HepG2 (cell line): ENCODE measurements around the gene PIM3. TPM values are rescaled to one million over a fixed set of nuclear protein-coding genes. Genes with fewer than 3 reads are reported as not detected.

Source experiments
- ARNT ChIP-seq: fragments of 450-650 bp; IDR thresholded peaks from 2 replicates; pipeline ENCODE4 v1.6.1; 2017
- CTCF ChIP-seq: sonication (generic); formaldehyde crosslinking; IDR thresholded peaks from 2 replicates; pipeline ENCODE4 v1.5.0; 2020; ENCODE audit warnings: mild to moderate bottlenecking, missing genetic modification reagents, moderate library complexity
- E2F1 ChIP-seq: sonication (generic); formaldehyde crosslinking; IDR thresholded peaks from 2 replicates; pipeline ENCODE4 v1.5.0; 2020; ENCODE audit warnings: missing genetic modification reagents
- EEA1 ChIP-seq: sonication (generic); formaldehyde crosslinking; IDR thresholded peaks from 2 replicates; pipeline ENCODE4 v1.5.1; 2020; ENCODE audit warnings: mild to moderate bottlenecking, missing genetic modification reagents, borderline replicate concordance
- ETS1 ChIP-seq: sonication (generic); formaldehyde crosslinking; IDR thresholded peaks from 2 replicates; pipeline ENCODE4 v1.4.0; 2020; ENCODE audit warnings: missing genetic modification reagents
- ETV5 ChIP-seq: IDR thresholded peaks from 2 replicates; pipeline ENCODE4 v1.6.1; 2018; ENCODE audit warnings: missing biosample characterization, missing genetic modification reagents, inconsistent platforms, borderline replicate concordance
- GATAD1 ChIP-seq: IDR thresholded peaks from 2 replicates; pipeline ENCODE4 v1.6.1; 2016; ENCODE audit warnings: missing genetic modification reagents, missing compliant biosample characterization
- HHEX ChIP-seq: IDR thresholded peaks from 2 replicates; pipeline ENCODE4 v1.6.1; 2016; ENCODE audit warnings: control low read depth
- MTF2 ChIP-seq: sonication (generic); formaldehyde crosslinking; IDR thresholded peaks from 2 replicates; pipeline ENCODE4 v1.5.0; 2020; ENCODE audit warnings: missing genetic modification reagents, borderline replicate concordance
- PAF1 ChIP-seq: IDR thresholded peaks from 2 replicates; pipeline ENCODE4 v1.6.1; 2016; ENCODE audit warnings: missing genetic modification reagents, missing compliant biosample characterization
- POLR2A ChIP-seq, 2 experiments: IDR thresholded peaks; 2 replicates each; pipeline ENCODE4 v1.6.1; 2011; ENCODE audit warnings: low read depth in 2 of 2, low read length in 2 of 2, mild to moderate bottlenecking in 1 of 2, moderate library complexity in 1 of 2; ENCODE audit not compliant: insufficient read depth in 1 of 2
- RFX5 ChIP-seq: IDR thresholded peaks from 2 replicates; pipeline ENCODE4 v1.6.1; 2011; ENCODE audit warnings: low read depth, low read length, improper control_type of control experiment
- RFXANK ChIP-seq: IDR thresholded peaks from 2 replicates; pipeline ENCODE4 v1.6.1; 2016
- SIX1 ChIP-seq: sonication (generic); formaldehyde crosslinking; IDR thresholded peaks from 2 replicates; pipeline ENCODE4 v1.4.0; 2020; ENCODE audit warnings: missing genetic modification reagents, borderline replicate concordance
- SNAPC5 ChIP-seq: sonication (generic); formaldehyde crosslinking; IDR thresholded peaks from 2 replicates; pipeline ENCODE4 v1.8.1; 2023; ENCODE audit warnings: mild to moderate bottlenecking, missing genetic modification reagents, borderline replicate concordance
- THAP8 ChIP-seq: sonication (generic); formaldehyde crosslinking; IDR thresholded peaks from 2 replicates; pipeline ENCODE4 v1.5.1; 2020; ENCODE audit warnings: missing genetic modification reagents, mild to moderate bottlenecking, borderline replicate concordance
- USF2 ChIP-seq, 2 experiments: sonication (generic) in 1 of 2; formaldehyde crosslinking in 1 of 2; IDR thresholded peaks; 2 replicates each; pipeline versions ENCODE4 v1.5.1 to v1.6.1; 2011 to 2020; ENCODE audit warnings: borderline replicate concordance in 1 of 2, low read depth in 1 of 2, low read length in 1 of 2, mild to moderate bottlenecking in 1 of 2, missing genetic modification reagents in 1 of 2, moderate library complexity in 1 of 2
- ZBTB7B ChIP-seq: sonication (generic); formaldehyde crosslinking; IDR thresholded peaks from 2 replicates; pipeline ENCODE4 v1.4.0; 2020; ENCODE audit warnings: missing genetic modification reagents
- ZFP62 ChIP-seq: sonication (generic); formaldehyde crosslinking; IDR thresholded peaks from 2 replicates; pipeline ENCODE4 v1.4.0; 2020; ENCODE audit warnings: missing genetic modification reagents
- ZNF510 ChIP-seq: sonication (generic); formaldehyde crosslinking; IDR thresholded peaks from 2 replicates; pipeline ENCODE4 v1.4.0; 2020; ENCODE audit warnings: low read depth, mild to moderate bottlenecking, missing genetic modification reagents
- ZNF615 ChIP-seq: sonication (generic); formaldehyde crosslinking; IDR thresholded peaks from 2 replicates; pipeline ENCODE4 v1.5.0; 2020; ENCODE audit warnings: mild to moderate bottlenecking, missing genetic modification reagents, borderline replicate concordance
- ZNF772 ChIP-seq: sonication (generic); formaldehyde crosslinking; IDR thresholded peaks from 2 replicates; pipeline ENCODE4 v1.5.0; 2020; ENCODE audit warnings: mild to moderate bottlenecking, missing genetic modification reagents
- ZSCAN12 ChIP-seq: sonication (generic); formaldehyde crosslinking; IDR thresholded peaks from 2 replicates; pipeline ENCODE4 v1.9.0; 2021; ENCODE audit warnings: mild to moderate bottlenecking, missing genetic modification reagents
- polyA plus RNA-seq, 8 experiments: library from polyadenylated mRNA; depleted of rRNA in 3 of 8; stranded (reverse) in 7 of 8; unstranded in 1 of 8; fragments of >200 nt; fragmentation: Illumina TruSeq in 4 of 8; extraction: Trizol in 4 of 8; gene quantifications; 2 replicates each; pipeline versions ENCODE4 v1.2.1 to v1.2.3, GENCODE V29; 2011 to 2016; ENCODE audit warnings: low read depth in 4 of 8, missing spikeins in 1 of 8, mixed read lengths in 1 of 8; ENCODE audit not compliant: insufficient read depth in 1 of 8
- total RNA-seq, 5 experiments: library from RNA; depleted of rRNA; stranded (reverse); fragments of >200 nt; fragmentation: Illumina TruSeq; extraction: Trizol; gene quantifications; 2 replicates each; pipeline ENCODE4 v1.2.3, GENCODE V29; 2016; ENCODE audit warnings: low read depth in 1 of 5

The PIM3 gene
- total and polyA plus RNA-seq, 2 of the 13 experiments (the other 11 are each of a cell fraction or from before 2014, with no cell fraction given), result 21.6 to 31.2 TPM

- TF ChIP-seq ZFP62 (CRISPR knock-in tag), result no peak
- TF ChIP-seq THAP8 (CRISPR knock-in tag), result no peak
- TF ChIP-seq USF2 (IDR thresholded peaks at IDR 0.05; ENCODE audit: low read depth, low read length), result no peak
- TF ChIP-seq USF2 (CRISPR knock-in tag; IDR thresholded peaks at IDR 0.05; ENCODE audit: borderline replicate concordance), result no peak
- no peak for TF ChIP-seq ARNT
- peak; percentile 11; the same call in 1 of the 2 replicates for TF ChIP-seq CTCF (CRISPR knock-in tag)
- TF ChIP-seq ETS1 (CRISPR knock-in tag), result no peak
- TF ChIP-seq SIX1 (CRISPR knock-in tag), result no peak
- no peak for TF ChIP-seq ZNF615 (CRISPR knock-in tag)
- no peak for TF ChIP-seq PAF1 (CRISPR knock-in tag)
- no peak for TF ChIP-seq EEA1 (CRISPR knock-in tag)
- no peak for TF ChIP-seq RFXANK (CRISPR knock-in tag)
- TF ChIP-seq ZBTB7B (CRISPR knock-in tag), result peak; percentile 97
- peak in 1 of 2 experiments; percentile 72; a peak in 2 of 4 replicates for TF ChIP-seq POLR2A (IDR thresholded peaks at IDR 0.05; ENCODE audit: insufficient read depth in 1 of 2, low read depth in 2 of 2, low read length in 2 of 2)
- no peak for TF ChIP-seq E2F1 (CRISPR knock-in tag)
- TF ChIP-seq MTF2, result no peak
- TF ChIP-seq SNAPC5, result no peak
- TF ChIP-seq GATAD1 (CRISPR knock-in tag), result no peak; the same call in 1 of the 2 replicates
- TF ChIP-seq ZNF510, result 0 out of 2 replicates have a peak, but pooled peaks have one; percentile 29
- 0 out of 2 replicates have a peak, but pooled peaks have one; percentile 46 for TF ChIP-seq ZSCAN12 (CRISPR knock-in tag)
- no peak for TF ChIP-seq RFX5
- 0 out of 2 replicates have a peak, but pooled peaks have one; percentile 41 for TF ChIP-seq ZNF772 (CRISPR knock-in tag)
- no peak for TF ChIP-seq HHEX
- peak; percentile 66 for TF ChIP-seq ETV5 (CRISPR knock-in tag)
Observed at GRCh38 chr22:49942565-49943404, 17.8 kb upstream of the PIM3 start (continued).
